Stromal cell of bone marrow (primary cell): ENCODE data around the gene FAM168B.

Experiments used
- DNase-seq: peaks from one replicate; pipeline ENCODE4 v3.0.0-alpha.2; 2012; ENCODE audit warnings: low read depth

Gene FAM168B

DNA sequence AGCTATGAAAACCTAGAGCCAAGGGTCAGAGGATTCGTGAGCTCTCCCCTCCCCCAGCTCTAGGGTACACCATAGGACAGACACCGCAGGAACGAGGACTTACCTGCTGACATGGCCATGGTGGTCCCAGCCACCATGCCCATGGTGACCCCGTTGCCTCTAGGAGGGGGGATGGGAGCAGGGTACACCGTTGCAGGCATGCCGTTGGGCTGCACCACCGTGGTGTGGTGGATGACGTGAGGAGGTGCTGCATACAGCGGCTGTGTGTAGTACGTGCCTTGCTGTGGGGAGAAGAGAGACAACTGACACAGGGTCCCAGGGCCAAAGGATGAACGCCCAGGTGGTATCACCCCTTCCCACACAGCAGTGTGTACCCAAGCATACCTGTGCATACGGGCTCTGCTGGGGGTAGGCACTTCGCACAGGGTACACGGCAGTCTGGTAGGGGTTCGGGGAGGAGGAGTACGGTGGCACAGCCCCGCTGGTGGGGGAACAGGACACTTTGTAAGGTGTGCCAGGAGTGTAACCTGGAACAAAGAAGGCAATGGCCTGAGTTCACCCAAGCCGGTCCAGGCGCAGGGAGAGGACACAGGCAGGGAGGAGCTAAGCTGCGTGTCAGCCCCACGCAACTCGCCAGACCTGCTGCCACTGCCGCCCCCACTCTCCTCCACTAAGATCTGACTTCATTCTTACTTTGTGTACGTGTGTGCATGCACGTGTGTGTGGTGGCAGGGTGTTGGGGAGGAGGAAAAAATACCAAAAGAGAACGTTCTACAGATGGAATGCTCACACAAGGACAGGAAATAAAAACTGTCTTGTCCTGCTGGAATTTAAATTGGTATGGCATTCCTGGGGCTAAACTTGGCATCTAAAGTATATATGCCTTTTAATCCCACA is 37.8 kb downstream of the FAM168B start:
- DNase-seq, result no peak

DNA sequence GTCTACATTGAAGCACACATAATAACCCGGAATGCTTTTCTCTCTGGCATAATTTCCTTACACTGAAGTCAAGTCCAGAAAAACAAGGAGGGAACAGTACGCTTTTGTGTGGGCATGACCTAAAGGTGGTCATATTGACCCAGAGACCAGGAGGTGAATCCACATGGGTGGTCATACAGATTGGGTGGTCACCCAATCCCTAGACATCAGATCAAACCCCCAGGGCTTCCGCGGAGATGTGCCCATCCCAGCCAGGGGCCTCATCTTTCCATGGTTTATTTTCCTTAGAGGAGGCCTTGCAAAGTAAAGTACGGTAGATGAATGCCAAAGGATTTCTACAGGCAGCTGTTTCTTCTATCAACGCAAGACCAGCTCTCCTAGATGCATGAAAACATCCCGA is 38.8 kb downstream of the FAM168B start:
- DNase-seq, result no peak

- DNase-seq, result no peak
Observed at GRCh38 chr2:131052741-131053263, 40.5 kb downstream of the FAM168B start.

- no peak for DNase-seq
Observed at GRCh38 chr2:131050896-131051295, 42.4 kb downstream of the FAM168B start.

GRCh38 chr2:131049150-131049718 is 44.0 kb downstream of the FAM168B start:
- DNase-seq, result no peak

DNA sequence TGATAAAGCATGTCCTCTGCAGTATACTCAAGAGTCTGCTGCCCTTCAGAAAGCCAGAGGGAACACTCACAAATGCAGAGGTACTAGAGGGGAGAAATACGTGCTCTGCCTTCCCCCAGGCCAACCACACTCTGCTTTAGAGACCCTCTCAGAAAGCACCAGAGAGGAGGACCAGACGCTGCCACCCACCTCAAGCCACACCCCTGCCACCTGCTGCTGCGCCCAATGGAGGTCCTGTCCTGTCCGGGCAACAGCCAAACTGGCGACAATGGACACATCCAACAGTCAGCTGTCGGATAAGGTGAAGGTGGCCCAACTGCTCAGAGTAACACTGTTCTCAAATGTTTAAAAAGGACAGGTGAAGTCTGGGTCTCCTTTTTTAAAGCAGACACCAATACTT is 44.6 kb downstream of the FAM168B start:
- no peak for DNase-seq

- no peak for DNase-seq
Observed at GRCh38 chr2:131047920-131048560, 45.2 kb downstream of the FAM168B start.

GRCh38 chr2:131046918-131047652 is 46.2 kb downstream of the FAM168B start:
- DNase-seq, result no peak

DNA sequence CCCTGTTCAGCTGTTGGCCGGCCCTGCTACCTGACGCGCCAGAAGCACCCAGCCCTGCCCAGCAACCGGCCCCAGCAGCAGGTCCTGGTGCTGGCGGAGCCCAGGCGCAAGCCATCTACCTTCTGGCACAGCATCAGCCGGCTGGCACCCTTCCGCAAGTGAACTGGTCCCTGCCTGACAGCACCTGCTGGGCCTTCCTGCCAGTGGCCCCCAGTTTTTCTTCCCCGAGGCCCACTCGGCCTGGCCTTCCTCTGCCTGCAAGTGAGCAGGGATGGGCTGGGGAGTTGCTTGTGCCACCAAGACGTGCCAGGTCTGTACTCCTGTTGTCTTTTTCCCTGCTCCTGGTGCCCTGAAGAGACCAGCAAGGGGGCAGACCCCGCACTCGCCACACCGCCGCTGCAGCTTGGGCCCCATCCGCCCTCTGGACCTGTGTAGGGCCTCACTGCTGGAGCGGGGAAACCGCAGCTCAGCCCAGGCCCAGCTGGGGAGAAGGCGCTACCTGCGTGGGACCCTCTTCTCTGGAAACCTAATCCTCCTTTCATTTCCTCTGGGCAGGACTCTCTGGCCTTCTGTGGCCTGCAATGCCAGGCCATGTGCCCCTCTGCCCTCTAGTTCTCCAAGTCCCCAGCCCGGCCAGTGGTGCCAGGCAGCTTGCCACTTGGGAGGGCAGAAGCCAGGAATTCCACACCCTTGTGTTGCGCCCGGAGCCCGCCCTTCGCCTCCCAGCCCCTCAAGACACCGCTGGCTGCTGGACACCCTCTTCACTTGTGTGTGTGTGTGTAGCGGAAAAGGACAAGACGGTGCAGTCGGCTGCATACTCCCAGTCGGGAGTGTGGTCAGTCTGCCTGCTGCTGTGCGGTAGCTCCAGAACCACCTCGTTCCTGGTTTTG is 47.0 kb downstream of the FAM168B start:
- DNase-seq, result no peak

GRCh38 chr2:131045286-131046027 is 47.8 kb downstream of the FAM168B start:
- DNase-seq, result no peak

DNA sequence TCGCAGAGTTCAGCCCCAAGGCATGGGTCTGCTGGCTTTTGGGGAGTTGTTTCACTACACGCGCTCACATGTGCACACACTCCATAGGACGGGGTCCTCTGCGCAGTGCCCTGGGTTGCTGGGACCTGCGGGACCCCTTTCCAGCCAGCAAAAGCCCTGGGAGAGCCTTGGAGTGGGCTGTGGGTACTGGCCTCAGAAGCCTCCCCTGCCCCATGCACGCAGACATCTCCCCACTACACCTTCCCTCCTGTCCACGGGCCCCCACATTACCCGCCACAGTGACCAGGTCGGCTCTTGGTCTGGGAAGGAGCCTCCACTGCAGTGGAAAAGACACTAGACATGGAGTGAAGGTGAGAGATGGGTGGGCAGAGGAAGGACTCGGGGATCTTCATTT is 48.5 kb downstream of the FAM168B start:
- DNase-seq, result no peak

- DNase-seq, result no peak
Observed at GRCh38 chr2:131044075-131044756, 49.0 kb downstream of the FAM168B start.

DNA sequence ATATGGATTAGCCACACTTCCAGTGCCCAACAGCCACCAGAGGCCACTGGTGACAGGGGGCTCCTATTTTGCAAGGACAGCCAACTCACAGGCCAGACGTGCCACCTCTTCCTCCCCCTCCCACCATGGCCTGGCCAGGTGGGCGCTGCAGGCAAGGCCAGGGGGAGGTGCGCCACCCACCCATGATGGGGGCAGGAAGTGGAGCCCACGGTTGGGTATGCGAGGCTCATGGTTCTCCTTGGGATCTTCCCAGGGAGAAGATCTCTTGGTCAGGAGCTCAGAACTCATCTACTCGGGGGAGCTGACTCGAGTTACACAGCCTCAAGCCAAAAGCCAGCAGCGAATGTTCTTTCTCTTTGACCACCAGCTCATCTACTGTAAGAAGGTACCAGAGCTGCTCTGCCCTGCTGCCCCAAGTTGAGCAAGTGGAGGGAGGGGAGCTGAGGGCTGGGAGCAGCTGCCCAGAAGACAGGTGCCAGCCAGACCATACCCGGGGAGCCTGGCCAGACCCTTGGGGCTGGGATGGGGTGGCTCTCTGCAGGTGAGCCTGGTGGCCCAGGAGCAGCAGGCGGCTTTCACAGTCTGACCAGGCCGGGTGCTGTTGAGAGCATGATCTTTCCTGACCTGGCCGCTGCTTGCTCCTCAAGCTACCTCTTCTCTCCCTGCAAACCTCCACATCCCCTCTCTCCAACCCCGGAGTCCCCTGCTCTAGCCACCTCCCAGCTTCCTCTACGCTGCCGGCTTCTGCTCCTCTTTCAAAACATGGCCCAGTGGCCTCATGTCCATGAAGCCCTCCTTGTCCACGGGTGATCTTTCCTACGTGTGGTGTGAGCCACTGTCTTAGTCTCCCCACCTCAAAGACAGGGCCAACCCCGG is 49.8 kb downstream of the FAM168B start:
- DNase-seq, result no peak

DNA sequence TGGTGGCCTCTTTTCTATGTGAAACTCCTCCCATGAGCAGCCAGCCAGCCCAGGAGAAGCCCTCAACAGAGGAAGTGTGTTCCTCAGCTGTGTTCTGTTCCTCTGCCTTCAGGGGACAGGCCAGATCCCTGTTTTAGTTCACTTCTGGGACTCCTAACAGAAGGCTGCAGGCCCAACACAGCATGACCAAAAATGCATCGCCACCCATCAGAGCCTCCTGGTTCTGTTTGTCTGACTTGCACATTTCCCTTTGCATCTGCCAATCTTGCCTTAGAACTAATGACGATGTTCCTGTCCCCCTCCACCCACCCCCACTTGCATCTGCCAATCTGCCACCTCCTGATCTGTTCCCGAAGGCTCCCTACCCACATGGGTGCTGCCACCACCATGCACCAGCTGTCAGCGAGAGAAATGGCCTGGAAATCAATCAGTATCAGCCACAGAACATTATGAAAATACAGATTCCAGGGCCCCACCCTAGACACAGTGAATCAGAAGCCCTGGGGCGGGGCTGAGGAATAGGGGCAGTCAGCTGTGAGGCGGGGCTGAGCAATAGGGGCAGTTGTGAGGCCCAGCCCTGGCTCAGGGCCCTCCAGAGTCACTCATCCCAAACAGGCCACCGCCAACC is 51.0 kb downstream of the FAM168B start:
- DNase-seq, result no peak

DNA sequence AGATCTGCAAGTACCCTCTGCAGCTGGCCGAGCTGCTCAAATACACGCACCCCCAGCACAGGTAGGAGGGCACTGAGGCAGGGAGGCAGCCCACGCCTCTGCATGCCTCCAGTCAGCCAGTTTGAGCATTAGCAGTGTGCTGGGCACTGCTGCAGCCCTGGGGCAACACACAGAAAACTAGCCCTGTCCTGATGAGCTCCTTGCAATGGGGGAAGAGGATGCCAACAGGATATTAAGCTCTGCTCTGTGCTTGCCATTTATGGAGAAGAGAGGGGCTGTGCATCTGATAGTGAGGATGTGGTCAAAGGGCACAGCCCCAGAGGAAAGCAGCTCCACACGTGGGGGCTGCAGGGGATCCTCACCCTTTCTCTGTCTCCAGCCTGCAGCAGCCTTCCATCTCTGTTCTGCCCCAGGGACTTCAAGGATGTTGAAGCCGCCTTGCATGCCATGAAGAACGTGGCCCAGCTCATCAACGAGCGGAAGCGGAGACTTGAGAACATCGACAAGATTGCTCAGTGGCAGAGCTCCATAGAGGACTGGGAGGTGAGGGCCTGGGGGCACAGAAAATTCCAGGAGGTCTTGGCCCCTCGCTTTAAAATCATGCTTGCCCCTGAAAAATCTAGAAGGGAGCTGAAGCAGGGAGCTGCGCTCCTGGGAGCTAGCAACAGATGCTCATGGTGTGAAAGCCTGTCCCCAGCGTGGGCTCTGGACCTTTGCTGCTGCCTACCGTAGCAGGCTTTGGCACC is 51.7 kb downstream of the FAM168B start:
- DNase-seq, result no peak

DNA sequence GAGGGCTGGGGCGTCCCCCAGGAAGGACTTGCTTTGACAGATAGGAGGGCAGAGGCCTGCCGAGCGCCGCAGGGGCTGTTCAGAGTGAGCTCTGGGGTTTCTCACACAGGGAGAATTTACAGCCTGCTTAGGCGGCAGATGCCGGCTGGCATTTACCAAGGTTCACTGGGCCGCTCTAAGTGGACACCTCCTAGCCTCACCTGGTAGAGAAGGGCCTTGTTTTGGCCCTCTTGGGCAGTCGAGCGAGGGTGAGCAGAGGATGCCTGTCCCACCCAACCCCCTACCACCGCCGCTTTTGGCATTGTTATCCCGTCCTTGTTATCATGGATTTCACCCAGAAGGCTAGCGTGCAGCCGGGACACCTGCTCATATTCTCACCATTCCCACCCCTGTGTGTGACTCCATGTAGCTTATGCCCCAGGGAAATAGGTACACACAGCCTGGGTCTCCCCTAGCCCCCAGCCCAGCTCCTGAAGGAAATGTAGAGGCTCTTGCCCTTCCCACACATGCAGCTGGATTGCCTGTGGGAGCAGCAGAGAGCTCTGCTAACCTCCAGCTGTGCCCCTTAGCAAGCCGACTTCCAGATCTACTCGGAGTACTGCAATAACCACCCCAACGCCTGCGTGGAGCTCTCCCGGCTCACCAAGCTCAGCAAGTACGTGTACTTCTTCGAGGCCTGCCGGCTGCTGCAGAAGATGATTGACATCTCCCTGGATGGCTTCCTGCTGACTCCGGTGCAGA is 52.4 kb downstream of the FAM168B start:
- no peak for DNase-seq
